IPS-NIHi7 (cell line): ENCODE results near the gene CDH18.

Source experiments
- DNase-seq: peaks from one replicate; pipeline ENCODE4 v3.0.0; 2012; ENCODE audit warnings: mixed read lengths; ENCODE audit errors: extremely low spot score

Gene CDH18

GRCh38 chr5:19584131-19584530, 403.9 kb downstream of the CDH18 start:
- DNase-seq: no peak

GRCh38 chr5:19577882-19578281, 410.1 kb downstream of the CDH18 start:
- DNase-seq: peak; percentile 8

- no peak for DNase-seq
These were observed 420.0 kb downstream of the CDH18 start for GRCh38 chr5:19568004-19568403.

- no peak for DNase-seq
These were observed 422.5 kb downstream of the CDH18 start for GRCh38 chr5:19565466-19565865.

- DNase-seq: no peak
These were observed 424.0 kb downstream of the CDH18 start for GRCh38 chr5:19564036-19564435.

GRCh38 chr5:19555876-19556275, 432.1 kb downstream of the CDH18 start:
- no peak for DNase-seq

GRCh38 chr5:19555436-19555835, 432.6 kb downstream of the CDH18 start:
- no peak for DNase-seq

GRCh38 chr5:19554524-19554923, 433.5 kb downstream of the CDH18 start:
- no peak for DNase-seq

- DNase-seq: no peak
These were observed 440.4 kb downstream of the CDH18 start for GRCh38 chr5:19547640-19548039.

- no peak for DNase-seq
These were observed 441.5 kb downstream of the CDH18 start for GRCh38 chr5:19546521-19546920.

- DNase-seq: peak; percentile 12
These were observed 449.4 kb downstream of the CDH18 start for GRCh38 chr5:19538607-19539006.

- DNase-seq: no peak
These were observed 451.6 kb downstream of the CDH18 start for GRCh38 chr5:19536387-19536786.

- DNase-seq: no peak
These were observed 453.2 kb downstream of the CDH18 start for GRCh38 chr5:19534751-19535150.

GRCh38 chr5:19532936-19533335, 455.1 kb downstream of the CDH18 start:
- DNase-seq: no peak

GRCh38 chr5:19531374-19531952, 456.5 kb downstream of the CDH18 start:
- DNase-seq: no peak

- no peak for DNase-seq
These were observed 468.6 kb downstream of the CDH18 start for GRCh38 chr5:19519448-19519847.

- no peak for DNase-seq
These were observed 489.1 kb downstream of the CDH18 start for GRCh38 chr5:19498852-19499251.

- DNase-seq: no peak
These were observed 490.7 kb downstream of the CDH18 start for GRCh38 chr5:19497229-19497815.

GRCh38 chr5:19496056-19496455, 491.9 kb downstream of the CDH18 start:
- DNase-seq: no peak

GRCh38 chr5:19492861-19493260, 495.1 kb downstream of the CDH18 start:
- DNase-seq: no peak

GRCh38 chr5:19488786-19489185, 499.2 kb downstream of the CDH18 start:
- no peak for DNase-seq

- no peak for DNase-seq
These were observed 500.5 kb downstream of the CDH18 start for GRCh38 chr5:19487480-19487879.

- no peak for DNase-seq
These were observed 508.4 kb downstream of the CDH18 start for GRCh38 chr5:19479562-19479961.

- no peak for DNase-seq
These were observed 526.0 kb downstream of the CDH18 start for GRCh38 chr5:19462019-19462418.
